ENCODE measurements around the gene TUBB2B.

DNA sequence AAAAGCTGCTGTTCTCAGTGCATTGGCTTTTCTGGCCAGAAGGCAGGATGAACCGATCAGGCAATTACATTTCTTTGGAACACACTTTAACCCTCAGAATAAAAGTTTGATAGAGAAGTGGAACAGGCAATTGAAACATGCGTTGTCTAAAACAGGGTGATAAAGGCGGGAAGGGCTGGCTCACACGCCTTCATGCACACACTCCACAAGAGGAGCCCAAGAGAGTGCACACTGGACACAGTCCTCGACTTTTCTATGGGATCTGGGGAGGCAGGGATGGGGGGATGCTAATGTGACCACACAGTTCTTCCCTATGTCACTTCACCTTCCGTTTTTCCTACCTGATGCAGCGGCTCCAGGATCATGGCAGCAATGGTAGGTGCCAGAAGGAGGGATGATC lies 39.2 kb downstream of the TUBB2B start:
- TF ChIP-seq, protein P1, sequence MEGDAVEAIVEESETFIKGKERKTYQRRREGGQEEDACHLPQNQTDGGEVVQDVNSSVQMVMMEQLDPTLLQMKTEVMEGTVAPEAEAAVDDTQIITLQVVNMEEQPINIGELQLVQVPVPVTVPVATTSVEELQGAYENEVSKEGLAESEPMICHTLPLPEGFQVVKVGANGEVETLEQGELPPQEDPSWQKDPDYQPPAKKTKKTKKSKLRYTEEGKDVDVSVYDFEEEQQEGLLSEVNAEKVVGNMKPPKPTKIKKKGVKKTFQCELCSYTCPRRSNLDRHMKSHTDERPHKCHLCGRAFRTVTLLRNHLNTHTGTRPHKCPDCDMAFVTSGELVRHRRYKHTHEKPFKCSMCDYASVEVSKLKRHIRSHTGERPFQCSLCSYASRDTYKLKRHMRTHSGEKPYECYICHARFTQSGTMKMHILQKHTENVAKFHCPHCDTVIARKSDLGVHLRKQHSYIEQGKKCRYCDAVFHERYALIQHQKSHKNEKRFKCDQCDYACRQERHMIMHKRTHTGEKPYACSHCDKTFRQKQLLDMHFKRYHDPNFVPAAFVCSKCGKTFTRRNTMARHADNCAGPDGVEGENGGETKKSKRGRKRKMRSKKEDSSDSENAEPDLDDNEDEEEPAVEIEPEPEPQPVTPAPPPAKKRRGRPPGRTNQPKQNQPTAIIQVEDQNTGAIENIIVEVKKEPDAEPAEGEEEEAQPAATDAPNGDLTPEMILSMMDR (IDR thresholded peaks at IDR 0.05 in 8 of 11, conservative IDR thresholded peaks at IDR 0.05 in 3 of 11) = no peak
- no peak for TF ChIP-seq POLR2AphosphoS5 (IDR thresholded peaks at IDR 0.05)

All from spleen (tissue), 7 donors.